Endometrial microvascular endothelial cells (primary cell): ENCODE results near the gene SPC25. TPM values are rescaled to one million over a fixed set of nuclear protein-coding genes. Genes with fewer than 3 reads are reported as not detected.
"Not testable (repeated sequence)": the region's sequence is repeated elsewhere in the genome, so short reads cannot be mapped to it uniquely, and the experiment has no call there.

Source experiments
- in situ Hi-C: cut with HindIII; loops from 2 replicates; pipeline ENCODE4 v1.10.0; 2017; ENCODE audit warnings: low sequenced_read_pairs, low pct_unique_long_range_greater_than_20kb; ENCODE audit errors: inconsistent ontology term
- total RNA-seq: library from RNA; depleted of rRNA; stranded (reverse); fragments of >200 nt; gene quantifications from one replicate; pipeline ENCODE4 v1.2.3, GENCODE V29; 2015; ENCODE audit errors: inconsistent ontology term

SPC25 gene
- total RNA-seq, 1 donor from 2014 or later = 9.9 TPM

DNA sequence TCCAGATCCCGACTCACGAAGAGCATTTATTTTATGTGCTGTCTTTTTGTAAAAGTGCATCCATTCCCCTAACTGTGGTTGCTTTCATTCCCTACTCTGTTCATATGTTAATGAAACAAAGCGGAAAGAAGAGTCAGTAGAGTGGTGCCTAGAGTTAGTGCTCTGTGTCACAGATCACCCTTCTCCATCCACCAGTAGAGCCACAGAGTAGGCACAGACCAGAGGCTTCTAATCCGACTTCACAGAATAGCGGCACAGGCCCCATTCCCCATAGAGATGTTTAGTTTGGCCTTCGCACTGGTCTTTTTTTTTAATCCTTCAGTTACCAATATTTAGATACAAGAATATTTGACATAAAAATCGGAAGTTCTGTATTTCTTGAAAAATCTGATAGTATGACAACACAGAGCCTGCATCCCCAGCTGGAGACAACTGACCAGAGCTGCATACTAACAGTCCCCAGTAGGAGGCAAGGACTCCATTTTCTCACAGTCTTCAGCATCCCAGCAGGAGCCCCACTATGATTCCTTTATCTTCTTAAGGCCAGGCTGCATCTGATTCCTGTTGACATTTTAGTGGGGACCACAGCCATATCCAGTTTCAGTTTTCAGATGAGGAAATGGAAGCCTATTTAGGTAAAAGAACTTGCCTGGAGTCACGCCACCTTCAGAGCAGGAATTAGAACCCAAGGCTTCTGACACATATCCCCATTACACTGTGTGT is 17.9 kb upstream of the SPC25 start:
- in situ Hi-C loops = no loop called here

DNA sequence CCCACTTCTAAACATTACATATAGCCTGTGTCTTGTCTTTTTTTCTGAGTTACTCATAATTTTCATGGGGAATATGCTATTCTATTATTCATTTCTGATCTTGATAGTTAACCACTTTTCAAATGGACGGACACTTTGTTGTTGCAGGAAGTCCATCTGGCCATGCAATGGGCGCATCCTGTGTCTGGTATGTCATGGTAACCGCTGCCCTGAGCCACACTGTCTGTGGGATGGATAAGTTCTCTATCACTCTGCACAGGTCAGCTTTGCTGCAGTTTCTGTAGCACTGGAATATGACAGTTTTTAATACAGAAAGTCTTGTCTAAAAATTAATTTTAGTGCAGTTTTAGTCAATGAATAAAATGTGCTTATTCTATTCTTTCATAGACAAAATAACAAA is 14.1 kb upstream of the SPC25 start:
- in situ Hi-C loops = no loop called here

DNA sequence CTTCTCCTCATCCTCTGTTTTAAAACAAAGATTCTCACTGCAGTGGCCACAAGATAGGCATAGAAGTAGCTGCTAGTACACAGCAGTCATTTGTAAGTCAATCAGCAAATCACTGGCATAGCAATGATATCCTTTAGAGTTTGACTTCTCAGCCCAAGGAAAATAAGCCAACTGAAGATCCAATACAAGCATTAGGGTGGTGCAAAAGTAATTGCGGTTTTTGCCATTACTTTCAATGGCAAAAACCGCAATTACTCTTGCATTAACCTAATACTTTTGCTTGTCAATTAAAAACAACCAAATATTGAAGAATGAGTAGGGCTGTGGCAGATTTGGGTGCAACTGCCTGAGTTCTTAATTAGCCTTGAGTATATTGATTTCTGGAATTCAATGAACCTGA is 13.7 kb upstream of the SPC25 start:
- in situ Hi-C loops = no loop called here

DNA sequence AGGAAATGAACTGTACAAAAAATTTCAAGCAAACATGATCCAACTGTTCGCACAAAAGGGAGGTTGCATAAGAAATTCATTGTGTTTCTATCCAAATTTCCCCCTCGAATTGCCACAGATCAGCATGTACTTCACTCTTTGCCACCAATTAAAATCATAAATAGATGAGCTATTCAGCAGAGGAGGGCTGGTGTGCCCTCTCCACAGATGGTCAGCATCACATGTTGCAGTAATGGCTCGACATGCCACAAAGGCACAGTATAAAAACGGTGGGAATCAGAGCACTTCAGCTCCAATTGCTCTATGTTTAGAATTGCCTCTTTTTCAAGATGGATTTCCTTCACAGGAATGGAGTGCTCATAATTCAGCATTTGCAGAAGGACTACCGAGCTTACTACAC is 10.8 kb upstream of the SPC25 start, which contains the start of gene G6PC2:
G6PC2 (plus strand) TSS at position 289 of the 400 bp plus-strand sequence; CDS start at position 330, 41 bp downstream.
- in situ Hi-C loops = no loop called here

DNA sequence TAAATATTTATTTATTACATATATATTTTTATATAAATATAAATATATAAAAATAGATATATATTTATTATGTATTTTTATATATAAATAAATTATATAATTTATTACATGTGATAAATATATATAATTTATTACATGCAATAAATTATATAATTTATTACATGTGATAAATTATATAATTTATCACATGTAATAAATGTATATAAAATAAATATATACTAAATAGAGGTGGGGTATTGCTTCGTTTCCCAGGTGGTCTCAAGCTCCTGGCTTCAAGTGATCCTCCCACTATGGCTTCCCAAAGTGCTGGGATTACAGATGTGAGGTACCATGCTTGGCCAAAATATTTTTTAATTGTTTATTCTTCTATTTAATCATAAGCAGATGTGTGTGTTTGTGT is 7.2 kb upstream of the SPC25 start:
- in situ Hi-C loops = no loop called here

DNA sequence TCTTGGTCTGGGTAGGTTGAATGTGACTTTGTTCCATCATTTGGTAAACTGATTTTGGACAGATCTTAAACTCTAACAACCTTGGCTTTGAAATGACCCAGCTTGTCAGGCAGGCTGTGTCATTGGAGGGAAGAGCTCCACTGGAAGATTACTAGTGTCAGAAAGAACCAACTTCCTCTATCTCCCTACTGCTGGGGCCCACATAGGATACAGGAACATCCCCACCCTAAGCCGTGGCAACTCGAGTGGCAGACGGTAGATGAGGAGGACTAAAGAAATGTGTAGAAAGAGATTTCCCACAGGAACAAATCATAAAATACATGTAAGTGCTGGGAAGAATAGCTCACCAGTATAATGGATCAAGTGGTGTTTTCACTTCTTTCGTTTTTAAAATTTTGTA is 6.6 kb upstream of the SPC25 start:
- in situ Hi-C loops = no loop called here

DNA sequence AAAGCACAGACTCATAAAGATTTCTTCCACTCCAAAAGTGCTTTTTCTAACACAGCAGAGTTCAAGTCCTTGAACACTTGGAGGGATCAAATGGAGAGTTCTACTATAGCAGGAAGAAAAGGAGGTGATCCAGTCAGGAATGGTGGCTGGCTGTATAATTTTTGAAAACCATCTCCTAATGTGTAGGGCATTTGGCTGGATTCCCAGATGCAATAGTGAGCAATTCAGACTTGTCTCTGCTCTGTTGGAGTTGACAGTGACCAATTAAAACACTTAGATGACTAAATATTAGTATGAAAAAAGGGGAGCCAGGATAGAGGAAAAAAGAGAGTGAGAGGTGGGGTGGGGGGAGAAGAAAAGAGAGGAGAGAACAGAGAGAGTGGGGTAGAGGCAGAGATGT is 5.5 kb upstream of the SPC25 start:
- in situ Hi-C loops = no loop called here

DNA sequence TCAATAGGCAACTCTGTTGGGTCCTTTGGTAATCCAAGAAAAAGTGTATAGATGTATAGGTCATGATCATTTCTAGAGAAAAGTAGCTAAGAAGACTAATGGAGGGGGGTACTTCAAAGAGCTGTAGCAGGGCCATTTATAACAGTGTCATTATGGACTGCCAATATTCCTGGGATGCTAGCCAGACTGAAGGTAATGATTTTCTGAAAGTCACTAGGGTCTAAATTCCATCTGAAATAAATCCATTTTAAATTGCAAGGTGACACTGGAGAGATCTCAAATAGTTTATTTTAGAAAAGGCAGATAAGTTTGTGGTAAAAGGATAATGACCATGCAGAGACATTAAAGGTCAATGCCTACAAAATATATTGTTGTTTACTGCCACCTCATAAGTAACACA is 4.5 kb upstream of the SPC25 start:
- in situ Hi-C loops = no loop called here

DNA sequence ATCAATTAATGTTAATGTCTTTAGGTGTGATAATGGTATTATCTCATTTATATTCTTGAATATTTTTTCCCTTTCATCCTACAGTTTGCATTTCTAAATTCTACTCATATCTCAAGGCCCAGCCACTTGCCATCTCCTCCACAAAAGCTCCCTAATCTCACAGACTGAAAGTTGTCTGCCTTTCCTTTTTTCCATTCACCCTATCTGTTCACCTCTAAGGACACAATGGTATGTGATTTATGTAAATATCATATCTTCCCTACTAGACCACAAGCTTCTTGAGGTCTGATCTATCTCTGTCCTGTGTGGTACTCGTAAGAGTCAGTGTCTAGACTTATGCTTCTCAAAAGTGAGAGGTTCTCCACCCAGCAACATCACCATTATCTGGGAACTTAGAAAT is 3.9 kb upstream of the SPC25 start:
- in situ Hi-C loops = no loop called here

DNA sequence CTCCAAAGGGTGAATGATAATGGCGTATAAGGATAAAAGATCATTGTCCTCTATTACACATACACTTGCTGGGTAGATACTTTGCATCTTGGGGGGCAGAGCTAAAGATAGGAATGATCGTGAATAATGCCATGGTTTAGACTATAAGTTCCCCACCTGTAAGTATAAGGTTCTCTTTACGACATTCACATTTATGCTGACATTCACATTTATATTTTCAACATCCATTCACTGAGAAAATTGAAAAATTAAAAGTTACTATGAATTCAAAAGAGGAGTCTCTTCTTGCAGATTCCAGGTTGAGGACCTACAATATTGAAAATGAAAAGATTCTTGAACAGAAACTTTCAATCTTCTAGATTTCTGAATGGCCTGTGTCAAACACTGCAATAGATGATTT is 2.1 kb upstream of the SPC25 start:
- in situ Hi-C loops = no loop called here

DNA sequence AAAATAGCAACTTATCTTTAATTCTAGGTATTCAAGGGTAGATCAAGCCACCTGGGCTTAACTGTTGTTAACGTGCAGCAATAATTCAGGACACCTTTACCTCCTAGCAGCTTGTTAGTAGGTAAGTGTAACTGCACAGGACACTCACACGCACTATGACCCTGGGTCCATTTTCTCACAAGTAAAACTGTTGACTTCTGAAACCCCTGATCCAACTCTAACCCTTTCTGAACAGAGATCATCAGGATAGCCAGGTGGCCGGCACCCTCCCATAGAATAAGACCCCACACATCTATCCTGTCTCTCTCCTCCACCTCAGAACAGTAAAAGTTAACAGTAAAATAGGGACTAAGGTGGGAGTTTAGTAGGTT is 610 bp downstream of the SPC25 start:
- in situ Hi-C loops = no loop called here

DNA sequence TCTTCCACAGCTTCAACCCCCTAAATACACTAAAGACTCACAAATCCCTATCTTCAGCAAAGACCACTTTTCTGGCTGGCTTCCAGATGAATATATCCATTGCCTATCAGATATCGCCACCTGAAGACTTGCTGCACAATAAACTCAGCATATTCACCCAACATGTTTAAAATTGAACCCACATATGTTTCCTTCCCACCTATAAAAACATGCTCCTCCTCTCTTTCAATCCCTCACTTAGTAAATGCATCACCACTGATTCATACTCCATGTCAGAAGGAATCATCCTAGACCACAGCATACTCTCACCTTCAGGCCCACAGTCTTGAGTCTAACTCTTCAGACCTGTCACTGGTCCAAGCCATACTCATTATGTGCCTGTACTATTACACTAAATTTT is 5.3 kb downstream of the SPC25 start:
- in situ Hi-C loops = no loop called here

DNA sequence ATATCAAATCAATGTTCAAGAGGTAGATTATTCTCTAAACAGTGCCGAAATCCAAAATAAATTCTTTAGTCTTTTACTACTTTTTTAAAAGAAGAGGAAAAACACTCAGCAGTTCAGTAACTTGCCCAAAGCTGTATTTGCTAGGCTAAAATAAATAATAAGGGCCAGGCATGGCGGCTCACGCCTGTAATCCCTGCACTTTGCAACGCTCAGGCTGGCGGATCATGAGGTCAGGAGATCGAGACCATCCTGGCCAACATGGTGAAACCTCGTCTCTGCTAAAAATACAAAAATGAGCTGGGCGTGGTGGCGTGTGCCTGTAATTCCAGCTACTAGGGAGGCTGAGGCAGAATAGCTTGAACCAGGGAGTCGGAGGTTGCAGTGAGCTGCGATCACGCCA is 8.1 kb downstream of the SPC25 start:
- in situ Hi-C loops = not testable (repeated sequence)

DNA sequence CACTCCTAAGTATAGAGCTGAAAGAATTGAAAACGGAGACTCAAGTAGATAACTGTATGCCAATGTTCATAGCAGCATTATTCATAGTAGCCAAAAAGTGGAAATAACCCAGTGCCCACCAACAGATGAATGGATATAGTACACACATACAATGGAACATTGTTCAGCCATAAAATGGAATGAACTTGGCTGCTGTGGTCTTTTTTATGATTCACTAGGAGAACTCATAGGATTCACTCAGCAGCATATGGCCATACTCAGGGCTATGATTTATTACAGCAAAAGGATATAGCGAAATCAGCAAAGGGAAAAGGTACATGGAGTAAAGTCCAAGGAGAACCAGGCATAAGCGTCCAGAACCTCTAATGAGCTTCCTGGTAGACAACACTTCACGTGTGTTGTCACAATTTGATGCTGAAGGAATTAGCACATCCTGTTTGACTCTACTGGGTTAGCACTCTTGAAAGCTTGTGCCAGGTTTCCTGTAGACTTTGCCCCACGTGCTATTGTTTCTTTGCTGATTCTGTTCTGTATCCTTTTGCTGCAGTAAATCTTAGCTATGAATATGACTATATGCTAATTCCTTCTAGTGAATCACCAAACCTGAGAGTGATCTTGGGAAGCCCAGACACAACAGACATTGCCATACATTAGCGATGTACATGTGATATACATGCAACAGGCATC is 15.7 kb downstream of the SPC25 start:
- in situ Hi-C loops = no loop called here

DNA sequence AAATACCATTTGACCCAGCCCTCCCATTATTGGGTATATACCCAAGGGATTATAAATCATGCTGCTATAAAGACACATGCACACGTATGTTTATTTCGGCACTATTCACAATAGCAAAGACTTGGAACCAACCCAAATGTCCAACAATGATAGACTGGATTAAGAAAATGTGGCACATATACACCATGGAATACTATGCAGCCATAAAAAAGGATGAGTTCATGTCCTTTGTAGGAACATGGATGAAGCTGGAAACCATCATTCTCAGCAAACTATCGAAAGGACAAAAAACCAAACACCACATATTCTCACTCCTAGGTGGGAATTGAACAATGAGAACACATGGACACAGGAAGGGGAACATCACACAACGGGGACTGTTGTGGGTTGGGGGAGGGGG is 19.4 kb downstream of the SPC25 start:
- in situ Hi-C loops = not testable (repeated sequence)

DNA sequence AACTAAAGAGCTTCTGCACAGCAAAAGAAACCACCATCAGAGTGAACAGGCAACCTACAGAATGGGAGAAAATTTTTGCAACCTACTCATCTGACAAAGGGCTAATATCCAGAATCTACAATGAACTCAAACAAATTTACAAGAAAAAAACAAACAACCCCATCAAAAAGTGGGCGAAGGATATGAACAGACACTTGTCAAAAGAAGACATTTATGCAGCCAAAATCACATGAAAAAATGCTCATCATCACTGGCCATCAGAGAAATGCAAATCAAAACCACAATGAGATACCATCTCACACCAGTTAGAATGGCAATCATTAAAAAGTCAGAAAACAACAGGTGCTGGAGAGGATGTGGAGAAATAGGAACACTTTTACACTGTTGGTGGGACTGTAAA is 19.9 kb downstream of the SPC25 start:
- in situ Hi-C loops = not testable (repeated sequence)

DNA sequence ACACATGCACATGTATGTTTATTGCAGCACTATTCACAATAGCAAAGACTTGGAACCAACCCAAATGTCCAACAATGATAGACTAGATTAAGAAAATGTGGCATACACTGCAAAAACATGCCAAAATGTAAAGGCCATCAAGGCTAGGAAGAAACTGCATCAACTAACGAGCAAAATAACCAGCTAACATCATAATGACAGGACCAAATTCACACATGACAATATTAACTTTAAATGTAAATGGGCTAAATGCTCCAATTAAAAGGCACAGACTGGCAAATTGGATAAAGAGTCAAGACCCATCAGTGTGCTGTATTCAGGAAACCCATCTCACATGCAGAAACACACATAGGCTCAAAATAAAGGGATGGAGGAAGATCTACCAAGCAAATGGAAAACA is 23.1 kb downstream of the SPC25 start:
- in situ Hi-C loops = not testable (repeated sequence)

DNA sequence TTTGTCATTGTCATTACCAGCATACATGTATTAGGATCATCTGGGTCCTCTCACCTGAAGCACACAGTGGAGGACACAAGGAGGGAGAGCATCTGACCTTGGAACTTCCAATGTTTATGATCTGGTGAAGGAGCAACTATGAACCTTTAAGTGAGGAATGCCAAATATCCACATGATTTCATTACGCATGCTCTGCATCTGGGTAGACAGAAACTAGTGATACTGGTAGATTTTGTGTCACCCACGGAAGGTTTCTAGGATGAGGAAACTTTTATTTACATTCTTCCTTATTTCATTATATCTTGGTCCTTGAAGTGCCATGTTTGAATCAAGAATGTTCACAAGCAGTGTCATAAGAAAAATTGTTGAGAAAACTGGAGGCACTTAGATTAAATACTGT is 32.1 kb downstream of the SPC25 start:
- in situ Hi-C loops = no loop called here

DNA sequence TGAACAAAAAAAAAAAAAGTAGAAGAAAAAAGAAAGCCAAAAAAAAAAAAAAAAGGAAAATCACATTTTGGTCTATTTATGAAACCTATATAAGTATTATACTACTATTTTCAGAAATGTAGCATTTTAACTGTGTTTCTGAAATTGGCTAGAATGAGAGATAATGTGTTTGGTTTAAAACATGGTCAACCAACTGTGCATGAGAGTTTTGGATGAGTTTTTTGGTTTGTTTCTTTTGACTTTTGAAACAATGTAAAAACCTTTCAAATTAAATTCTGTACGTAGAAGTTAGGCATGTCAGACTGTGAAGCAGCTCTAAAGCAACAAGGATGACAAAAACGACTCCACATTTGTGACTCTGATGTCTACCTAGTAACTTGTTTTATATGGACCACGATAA is 34.6 kb downstream of the SPC25 start:
- in situ Hi-C loops = no loop called here

DNA sequence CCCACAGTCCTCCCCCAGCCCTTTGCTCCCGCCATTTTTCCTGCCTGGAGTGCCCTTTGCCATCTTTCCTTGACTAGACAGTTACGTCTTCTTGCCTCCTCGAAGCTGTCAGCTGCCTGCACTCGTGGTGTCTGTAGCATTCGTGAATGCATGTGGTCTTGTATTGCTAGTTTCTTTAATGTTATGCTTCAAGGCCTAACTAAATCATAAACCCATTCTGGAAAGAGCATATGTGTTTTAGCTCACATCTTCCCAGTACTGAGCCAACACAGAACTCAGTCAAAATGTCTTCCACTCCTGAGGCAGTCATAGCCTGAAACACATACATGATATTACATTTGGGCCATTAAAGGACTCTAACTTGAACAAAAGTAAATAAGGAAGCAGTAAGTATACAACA is 35.6 kb downstream of the SPC25 start:
- in situ Hi-C loops = no loop called here

DNA sequence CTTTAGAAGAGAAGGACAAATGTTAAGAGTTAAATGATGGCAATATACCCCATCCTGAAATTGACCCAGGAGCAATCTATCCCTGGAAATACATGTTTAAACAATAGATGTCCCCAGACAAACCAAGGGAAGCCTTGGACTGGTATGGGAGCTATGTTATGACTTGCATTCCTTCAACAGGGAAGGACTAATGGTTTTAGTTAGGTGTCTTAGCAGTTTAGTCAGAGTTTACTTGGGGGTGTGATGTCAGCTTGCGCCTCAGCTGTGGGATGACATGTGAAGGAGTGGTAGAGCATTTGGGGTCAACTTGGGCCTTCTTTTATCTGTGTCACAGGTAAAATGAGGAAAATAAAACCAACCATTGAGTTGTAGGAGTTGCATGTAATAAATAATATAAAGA is 36.8 kb downstream of the SPC25 start:
- in situ Hi-C loops = no loop called here
